GM13976 (cell line): ENCODE data around the gene HCCS.

Source experiments
- DNase-seq: peaks from one replicate; pipeline ENCODE4 v3.0.0; 2012; ENCODE audit warnings: low spot score
- CTCF ChIP-seq: IDR thresholded peaks from 2 replicates; pipeline ENCODE4 v1.5.1; 2012; ENCODE audit warnings: borderline replicate concordance, mild to moderate bottlenecking; ENCODE audit not compliant: insufficient read depth; ENCODE audit errors: extremely low read depth, missing control alignments, control extremely low read depth
- in situ Hi-C: fragments of 300-500 bp; cut with MboI; formaldehyde crosslinking; loops from one replicate; pipeline ENCODE4 v1.12.0; 2022; ENCODE audit warnings: low sequenced_read_pairs, mixed read lengths, inconsistent platforms; ENCODE audit not compliant: unreplicated experiment

HCCS gene

GRCh38 chrX:11130136-11130535 is 19.0 kb downstream of the HCCS start:
- no peak for TF ChIP-seq CTCF
- no peak for DNase-seq
- in situ Hi-C loops, result loop anchor here (25.0 kb wide), 1 partner anchor 943 kb away; no protein-coding TSS in a partner anchor

- DNase-seq, result no peak
- no peak for TF ChIP-seq CTCF
- in situ Hi-C loops, result loop anchor here (25.0 kb wide), 1 partner anchor 944 kb away; no protein-coding TSS in a partner anchor
Measured at GRCh38 chrX:11131146-11131545, 20.0 kb downstream of the HCCS start.

- TF ChIP-seq CTCF, result no peak
- DNase-seq, result no peak
- in situ Hi-C loops, result loop anchor here (25.0 kb wide), 1 partner anchor 948 kb away; no protein-coding TSS in a partner anchor
Measured at GRCh38 chrX:11135564-11136185, 24.5 kb downstream of the HCCS start.

GRCh38 chrX:11137543-11138139 is 26.5 kb downstream of the HCCS start:
- in situ Hi-C loops, result loop anchor here (25.0 kb wide), 1 partner anchor 950 kb away; no protein-coding TSS in a partner anchor
- peak; percentile 31 for DNase-seq

GRCh38 chrX:11138498-11139390 is 27.6 kb downstream of the HCCS start:
- in situ Hi-C loops, result loop anchor here (25.0 kb wide), 1 partner anchor 951 kb away; no protein-coding TSS in a partner anchor
- DNase-seq, result no peak
- no peak for TF ChIP-seq CTCF

More at GRCh38 chrX:11137543-11138139, 26.5 kb downstream of the HCCS start:
- TF ChIP-seq CTCF, result peak; percentile 50
